Erythroblast (primary cell): ENCODE measurements around the gene PLA2G2A.
"Not testable (repeated sequence)": the region's sequence is repeated elsewhere in the genome, so short reads cannot be mapped to it uniquely, and the experiment has no call there.

Experiments used
- DNase-seq, 2 experiments: peaks; one replicate each; lab custom pipeline; 2025; lab: John Stamatoyannopoulos, UW
- GATA1 ChIP-seq: IDR thresholded peaks from 2 replicates; pipeline ENCODE4 v1.6.1; 2011; ENCODE audit warnings: low read depth, mild to moderate bottlenecking, control low read depth, low read length, moderate library complexity
- POLR2A ChIP-seq: IDR thresholded peaks from 2 replicates; pipeline ENCODE4 v1.6.1; 2011; ENCODE audit warnings: mild to moderate bottlenecking, low read length

PLA2G2A gene

GRCh38 chr1:19979494-19979977, at the start of gene PLA2G2A:
TSS of gene PLA2G2A (minus strand) at chr1:19979618. CDS start at chr1:19978773, 845 bp downstream.
- TF ChIP-seq GATA1 (no peak), POLR2A (no peak)
- no peak for DNase-seq

- DNase-seq, result no peak
- TF ChIP-seq GATA1, result no peak
- TF ChIP-seq POLR2A, result no peak
Measured at GRCh38 chr1:20028726-20029125, 49.3 kb upstream of the PLA2G2A start.

GRCh38 chr1:20028125-20028524, 48.7 kb upstream of the PLA2G2A start:
- TF ChIP-seq GATA1, result no peak
- no peak for TF ChIP-seq POLR2A
- no peak for DNase-seq

GRCh38 chr1:20017741-20018140, 38.3 kb upstream of the PLA2G2A start:
- DNase-seq, result no peak
- TF ChIP-seq POLR2A (no peak), GATA1 (no peak)

- no peak for TF ChIP-seq GATA1
- no peak for TF ChIP-seq POLR2A
- no peak for DNase-seq
Measured at GRCh38 chr1:20014153-20014552, 34.7 kb upstream of the PLA2G2A start.

GRCh38 chr1:20010016-20010415, 30.6 kb upstream of the PLA2G2A start:
- no peak for DNase-seq
- no peak for TF ChIP-seq GATA1
- TF ChIP-seq POLR2A, result no peak

- no peak for TF ChIP-seq GATA1
- no peak for TF ChIP-seq POLR2A
- DNase-seq, result no peak
Measured at GRCh38 chr1:20009212-20009611, 29.8 kb upstream of the PLA2G2A start.

- DNase-seq, result peak; percentile 85 to 88
Measured at GRCh38 chr1:20008391-20008841, 29.0 kb upstream of the PLA2G2A start.

GRCh38 chr1:19998823-19999222, 19.4 kb upstream of the PLA2G2A start:
- not testable (repeated sequence) for DNase-seq

More at GRCh38 chr1:20008391-20008841, 29.0 kb upstream of the PLA2G2A start:
- no peak for TF ChIP-seq GATA1
- TF ChIP-seq POLR2A, result peak; percentile 54

GRCh38 chr1:19990689-19991088, 11.3 kb upstream of the PLA2G2A start:
- no peak for DNase-seq
- no peak for TF ChIP-seq POLR2A
- no peak for TF ChIP-seq GATA1

- DNase-seq, result not testable (repeated sequence)
Measured at GRCh38 chr1:19990182-19990582, 10.8 kb upstream of the PLA2G2A start.

- DNase-seq, result no peak
- TF ChIP-seq GATA1, result no peak
- no peak for TF ChIP-seq POLR2A
Measured at GRCh38 chr1:19988267-19989006, 9.0 kb upstream of the PLA2G2A start.

GRCh38 chr1:19987719-19988118, 8.3 kb upstream of the PLA2G2A start:
- DNase-seq, result no peak
- TF ChIP-seq POLR2A, result no peak
- no peak for TF ChIP-seq GATA1

GRCh38 chr1:19984409-19985016, 5.1 kb upstream of the PLA2G2A start:
- DNase-seq, result not testable (repeated sequence)

- peak; percentile 32 to 49 for DNase-seq
- TF ChIP-seq POLR2A (no peak), GATA1 (no peak)
Measured at GRCh38 chr1:19981507-19982312, 2.3 kb upstream of the PLA2G2A start.

GRCh38 chr1:19981170-19981506, 1.7 kb upstream of the PLA2G2A start:
- TF ChIP-seq POLR2A (no peak), GATA1 (no peak)
- DNase-seq, result no peak
